ENCODE measurements around the gene PGD. TPM values are rescaled to one million over a fixed set of nuclear protein-coding genes. Genes with fewer than 3 reads are reported as not detected.
"Not testable (repeated sequence)": the region's sequence is repeated elsewhere in the genome, so short reads cannot be mapped to it uniquely, and the experiment has no call there.

Gene PGD
- 10 to 100 TPM; 30.4 to 54.5 (median 32.7) TPM for polyA plus RNA-seq (ENCODE audit: low read depth in 6 of 6)

- Mint-ChIP-seq H3K4me1 (peaks cover 10 to 22% (median 15%) of the 10 kb centered on the region in 3 donors), H3K36me3 (peaks cover 0 to 5% of the 10 kb centered on the region in 2 donors), H3K9me3 (peaks cover 0 to 4% (median 3%) of the 10 kb centered on the region in 7 donors), H3K27me3 (no peaks in the 10 kb centered on the region), H3K4me3 (peak within 1 kb of the TSS; percentile 91 to 98 (median 96)), H3K27ac (peak within 1 kb of the TSS; percentile 76 to 96 (median 85))
- ATAC-seq (ENCODE audit: low read depth in 2 of 2) (peak; percentile 94 to 95), DNase-seq (peak; percentile 94)
Observed at GRCh38 chr1:10398734-10399443, at the start of gene PGD. TSS of gene PGD (plus strand) at chr1:10399064. CDS start at chr1:10399118, 54 bp downstream.

- Mint-ChIP-seq H3K4me3 (no peak overlapping the region), H3K27ac (no peak overlapping the region), H3K27me3 (no peaks in the 10 kb centered on the region), H3K4me1 (no peaks in the 10 kb centered on the region), H3K9me3 (no peaks in the 10 kb centered on the region), H3K36me3 (no peaks in the 10 kb centered on the region)
- no peak for DNase-seq
- no peak for ATAC-seq (ENCODE audit: low read depth in 2 of 2)
Observed at GRCh38 chr1:10353282-10353681, 45.6 kb upstream of the PGD start.

- Mint-ChIP-seq H3K9me3 (no peaks in the 10 kb centered on the region), H3K36me3 (no peaks in the 10 kb centered on the region), H3K4me1 (no peaks in the 10 kb centered on the region), H3K27me3 (no peaks in the 10 kb centered on the region), H3K4me3 (no peak overlapping the region), H3K27ac (peak overlapping the region in 1 of 6 donors; percentile 16)
- ATAC-seq (ENCODE audit: low read depth in 2 of 2), result no peak
- no peak for DNase-seq
Observed at GRCh38 chr1:10353693-10354092, 45.2 kb upstream of the PGD start.

GRCh38 chr1:10360045-10360444 lies 38.8 kb upstream of the PGD start:
- ATAC-seq (ENCODE audit: low read depth in 2 of 2), result no peak
- peaks cover 0 to 9% of the 10 kb centered on the region in 2 donors for H3K36me3 Mint-ChIP-seq
- DNase-seq, result no peak
- H3K4me1 Mint-ChIP-seq, result no peaks in the 10 kb centered on the region
- no peak overlapping the region for H3K4me3 Mint-ChIP-seq
- H3K9me3 Mint-ChIP-seq, result no peaks in the 10 kb centered on the region
- no peaks in the 10 kb centered on the region for H3K27me3 Mint-ChIP-seq
- peak overlapping the region in 1 of 6 donors; percentile 38 for H3K27ac Mint-ChIP-seq

GRCh38 chr1:10361515-10361914 lies 37.3 kb upstream of the PGD start:
- Mint-ChIP-seq H3K27ac (no peak overlapping the region), H3K9me3 (no peaks in the 10 kb centered on the region), H3K4me3 (no peak overlapping the region), H3K36me3 (peaks cover 7 to 14% of the 10 kb centered on the region in 2 donors), H3K27me3 (no peaks in the 10 kb centered on the region), H3K4me1 (no peaks in the 10 kb centered on the region)
- no peak for ATAC-seq (ENCODE audit: low read depth in 2 of 2)
- DNase-seq, result no peak

- Mint-ChIP-seq H3K4me1 (no peaks in the 10 kb centered on the region), H3K9me3 (no peaks in the 10 kb centered on the region), H3K27me3 (no peaks in the 10 kb centered on the region), H3K4me3 (no peak overlapping the region), H3K27ac (no peak overlapping the region), H3K36me3 (peaks cover 6 to 8% of the 10 kb centered on the region in 2 donors)
- ATAC-seq (ENCODE audit: low read depth in 2 of 2), result no peak
- DNase-seq, result no peak
Observed at GRCh38 chr1:10368194-10368593, 30.7 kb upstream of the PGD start.

GRCh38 chr1:10374442-10374860 lies 24.4 kb upstream of the PGD start:
- Mint-ChIP-seq H3K27ac (no peak overlapping the region), H3K4me3 (no peak overlapping the region), H3K27me3 (no peaks in the 10 kb centered on the region), H3K4me1 (peaks cover 0 to 6% (median 4%) of the 10 kb centered on the region in 3 donors), H3K36me3 (no peaks in the 10 kb centered on the region), H3K9me3 (no peaks in the 10 kb centered on the region)
- DNase-seq (no peak), ATAC-seq (ENCODE audit: low read depth in 2 of 2) (no peak)

- peak overlapping the region in 1 of 8 donors; percentile 47 for H3K4me3 Mint-ChIP-seq
- not testable (repeated sequence) for H3K27me3 Mint-ChIP-seq, H3K36me3 Mint-ChIP-seq, H3K9me3 Mint-ChIP-seq, H3K4me1 Mint-ChIP-seq
- DNase-seq (peak; percentile 44), ATAC-seq (ENCODE audit: low read depth in 2 of 2) (peak; percentile 56 to 67)
- H3K27ac Mint-ChIP-seq, result peak overlapping the region in 1 of 6 donors; percentile 28
Observed at GRCh38 chr1:10377365-10378029, 21.4 kb upstream of the PGD start.

- no peak for DNase-seq
- no peak overlapping the region for H3K27ac Mint-ChIP-seq
- no peaks in the 10 kb centered on the region for H3K36me3 Mint-ChIP-seq
- no peaks in the 10 kb centered on the region for H3K27me3 Mint-ChIP-seq
- ATAC-seq (ENCODE audit: low read depth in 2 of 2), result no peak
- H3K4me3 Mint-ChIP-seq, result no peak overlapping the region
- H3K9me3 Mint-ChIP-seq, result no peaks in the 10 kb centered on the region
- peaks cover 0 to 6% (median 4%) of the 10 kb centered on the region in 3 donors for H3K4me1 Mint-ChIP-seq
Observed at GRCh38 chr1:10378081-10378841, 20.6 kb upstream of the PGD start.

- no peak overlapping the region for H3K4me3 Mint-ChIP-seq
- H3K27ac Mint-ChIP-seq, result peak overlapping the region in 1 of 6 donors; percentile 57
- no peaks in the 10 kb centered on the region for H3K36me3 Mint-ChIP-seq
- H3K9me3 Mint-ChIP-seq, result no peaks in the 10 kb centered on the region
- no peaks in the 10 kb centered on the region for H3K27me3 Mint-ChIP-seq
- peaks cover 0 to 6% (median 4%) of the 10 kb centered on the region in 3 donors for H3K4me1 Mint-ChIP-seq
- no peak for DNase-seq
- ATAC-seq (ENCODE audit: low read depth in 2 of 2), result no peak
Observed at GRCh38 chr1:10379101-10379620, 19.7 kb upstream of the PGD start.

- Mint-ChIP-seq H3K27me3 (no peaks in the 10 kb centered on the region), H3K4me3 (no peak overlapping the region), H3K36me3 (no peaks in the 10 kb centered on the region), H3K27ac (no peak overlapping the region), H3K4me1 (peaks cover 0 to 6% (median 4%) of the 10 kb centered on the region in 3 donors), H3K9me3 (no peaks in the 10 kb centered on the region)
- no peak for DNase-seq
- ATAC-seq (ENCODE audit: low read depth in 2 of 2), result no peak
Observed at GRCh38 chr1:10379676-10380075, 19.2 kb upstream of the PGD start.

- no peak overlapping the region for H3K27ac Mint-ChIP-seq
- ATAC-seq (ENCODE audit: low read depth in 2 of 2) (no peak), DNase-seq (no peak)
- no peaks in the 10 kb centered on the region for H3K27me3 Mint-ChIP-seq
- no peaks in the 10 kb centered on the region for H3K9me3 Mint-ChIP-seq
- H3K4me1 Mint-ChIP-seq, result peaks cover 0 to 6% (median 4%) of the 10 kb centered on the region in 3 donors
- no peak overlapping the region for H3K4me3 Mint-ChIP-seq
- H3K36me3 Mint-ChIP-seq, result no peaks in the 10 kb centered on the region
Observed at GRCh38 chr1:10380594-10381275, 18.1 kb upstream of the PGD start.

- no peaks in the 10 kb centered on the region for H3K27me3 Mint-ChIP-seq
- H3K4me3 Mint-ChIP-seq, result no peak overlapping the region
- DNase-seq (no peak), ATAC-seq (ENCODE audit: low read depth in 2 of 2) (no peak)
- H3K4me1 Mint-ChIP-seq, result peaks cover 8 to 10% (median 8%) of the 10 kb centered on the region in 3 donors
- H3K36me3 Mint-ChIP-seq, result no peaks in the 10 kb centered on the region
- H3K27ac Mint-ChIP-seq, result no peak overlapping the region
- no peaks in the 10 kb centered on the region for H3K9me3 Mint-ChIP-seq
Observed at GRCh38 chr1:10383630-10384029, 15.2 kb upstream of the PGD start.

Data from naive B cell (primary cell).